ENCODE measurements around the gene PCDHGB4. TPM values are rescaled to one million over a fixed set of nuclear protein-coding genes. Genes with fewer than 3 reads are reported as not detected.

Gene PCDHGB4
- total and polyA plus RNA-seq, 2 of the 8 experiments (the other 6 are each of a cell fraction or from before 2014, with no cell fraction given): 8.0 to 9.1 TPM

- TF ChIP-seq CHD7 (IDR thresholded peaks at IDR 0.05; ENCODE audit: insufficient replicate concordance, low read length): no peak
- no peak for TF ChIP-seq EP300 (IDR thresholded peaks at IDR 0.05; ENCODE audit: borderline replicate concordance in 1 of 2, low read depth in 2 of 2, low read length in 2 of 2)
- TF ChIP-seq TCF12 (IDR thresholded peaks at IDR 0.05; ENCODE audit: low read depth, low read length): no peak
- no peak for TF ChIP-seq POLR2A (IDR thresholded peaks at IDR 0.05; ENCODE audit: control extremely low read depth in 1 of 2, low read depth in 2 of 2, low read length in 2 of 2)
- TF ChIP-seq TBP (IDR thresholded peaks at IDR 0.05; ENCODE audit: low read depth, low read length): no peak
- no peak for TF ChIP-seq CBX8 (IDR thresholded peaks at IDR 0.05; ENCODE audit: borderline replicate concordance, low read depth, low read length)
- no peak for TF ChIP-seq YY1 (IDR thresholded peaks at IDR 0.05; ENCODE audit: low read depth, low read length)
- no peak for TF ChIP-seq HDAC6 (IDR thresholded peaks at IDR 0.05; ENCODE audit: low read depth, low read length)
- TF ChIP-seq ATF3 (IDR thresholded peaks at IDR 0.05; ENCODE audit: insufficient read depth, low read depth, low read length): no peak
- no peak for TF ChIP-seq SUZ12 (IDR thresholded peaks at IDR 0.05; ENCODE audit: low read length)
- no peak for TF ChIP-seq RAD21 (IDR thresholded peaks at IDR 0.05 in 1 of 2, conservative IDR thresholded peaks at IDR 0.05 in 1 of 2; ENCODE audit: low read depth in 2 of 2, low read length in 2 of 2)
- TF ChIP-seq CHD2 (IDR thresholded peaks at IDR 0.05; ENCODE audit: low read length): no peak
These were observed 46.5 kb downstream of the PCDHGB4 start (continued) for GRCh38 chr5:141434006-141434405.

All from H1 (cell line).